ENCODE data around the gene ITGB3BP. TPM values are rescaled to one million over a fixed set of nuclear protein-coding genes. Genes with fewer than 3 reads are reported as not detected.

The ITGB3BP gene
- total and polyA plus RNA-seq, 2 of the 8 experiments (the other 6 are each of a cell fraction or from before 2014, with no cell fraction given), result 17.6 to 49.1 TPM

DNA sequence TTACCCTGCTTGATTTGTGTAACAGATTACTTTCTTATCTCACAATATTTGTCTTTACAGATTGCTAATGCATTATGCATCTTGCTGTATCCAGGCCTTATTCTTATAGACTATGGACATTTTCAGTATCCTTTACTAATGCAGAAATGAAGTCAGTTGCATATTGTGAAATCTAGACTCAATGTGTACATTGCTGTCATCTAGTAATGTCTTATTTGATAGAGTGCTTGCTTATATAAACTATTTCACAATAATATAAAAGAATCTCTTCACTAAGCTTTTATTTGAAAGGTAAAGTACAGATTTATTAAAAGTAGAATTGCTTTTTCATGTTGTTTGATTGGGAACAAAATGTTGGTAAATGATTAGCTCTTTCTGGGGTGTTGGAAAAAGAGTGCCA, 116.0 kb downstream of the ITGB3BP start (continued):
- TF ChIP-seq POU5F1 (IDR thresholded peaks at IDR 0.05; ENCODE audit: low read depth, low read length) (no peak), SIN3A (conservative IDR thresholded peaks at IDR 0.05 in 1 of 2, IDR thresholded peaks at IDR 0.05 in 1 of 2; ENCODE audit: low read depth in 1 of 2, low read length in 2 of 2) (no peak), POLR2AphosphoS5 (IDR thresholded peaks at IDR 0.05; ENCODE audit: low read depth, low read length) (no peak), GTF2F1 (IDR thresholded peaks at IDR 0.05; ENCODE audit: borderline replicate concordance, low read depth, low read length) (no peak), EP300 (IDR thresholded peaks at IDR 0.05; ENCODE audit: borderline replicate concordance in 1 of 2, low read depth in 2 of 2, low read length in 2 of 2) (no peak), CHD2 (IDR thresholded peaks at IDR 0.05; ENCODE audit: low read length) (no peak)

Measured in H1 (cell line).